C4-2B (cell line): ENCODE data around the gene DNAH14.

Experiments
- CTCF ChIP-seq: fragments of 450-650 bp; conservative IDR thresholded peaks from 2 replicates; pipeline ENCODE4 v1.5.1; 2017; ENCODE audit warnings: mild to moderate bottlenecking
- ZFX ChIP-seq: fragments of 450-650 bp; IDR thresholded peaks from 2 replicates; pipeline ENCODE4 v1.6.1; 2017

GRCh38 chr1:225418598-225418997 lies 489.1 kb downstream of the DNAH14 start:
- peak; percentile 40 for TF ChIP-seq CTCF
- no peak for TF ChIP-seq ZFX
